WTC11 (cell line): Measurements from ENCODE around the gene SRD5A1. TPM values are rescaled to one million over a fixed set of nuclear protein-coding genes. Genes with fewer than 3 reads are reported as not detected.

Experiments used
- ATF1 ChIP-seq: sonication (generic); formaldehyde crosslinking; IDR thresholded peaks from 2 replicates; pipeline ENCODE4 v1.8.1; 2023; ENCODE audit warnings: mild to moderate bottlenecking, moderate library complexity, missing genetic modification reagents
- ESRRA ChIP-seq: sonication (generic); formaldehyde crosslinking; IDR thresholded peaks from 2 replicates; pipeline ENCODE4 v1.8.1; 2022; ENCODE audit warnings: mild to moderate bottlenecking, missing genetic modification reagents, borderline replicate concordance
- ETV6 ChIP-seq: sonication (generic); formaldehyde crosslinking; IDR thresholded peaks from 2 replicates; pipeline ENCODE4 v1.8.1; 2022; ENCODE audit warnings: mild to moderate bottlenecking, missing genetic modification reagents
- FOXJ3 ChIP-seq: sonication (generic); formaldehyde crosslinking; IDR thresholded peaks from 2 replicates; pipeline ENCODE4 v1.9.0; 2021; ENCODE audit warnings: missing genetic modification reagents, mild to moderate bottlenecking, borderline replicate concordance
- FOXP1 ChIP-seq: sonication (generic); formaldehyde crosslinking; IDR thresholded peaks from 2 replicates; pipeline ENCODE4 v1.8.0; 2022; ENCODE audit warnings: missing genetic modification reagents, mild to moderate bottlenecking, moderate library complexity, borderline replicate concordance
- GABPB1 ChIP-seq: sonication (generic); formaldehyde crosslinking; IDR thresholded peaks from 2 replicates; pipeline ENCODE4 v1.8.1; 2023; ENCODE audit warnings: mild to moderate bottlenecking, missing genetic modification reagents
- GRHL2 ChIP-seq: fragments of 250-450 bp; sonication (Bioruptor Pico); IDR thresholded peaks from 2 replicates; pipeline ENCODE4 v1.8.0; 2022; ENCODE audit warnings: mild to moderate bottlenecking, moderate library complexity; ENCODE audit not compliant: insufficient replicate concordance, severe bottlenecking
- HMGA2 ChIP-seq: fragments of 250-450 bp; sonication (Bioruptor Pico); IDR thresholded peaks from 2 replicates; pipeline ENCODE4 v1.4.0; 2021; ENCODE audit warnings: mild to moderate bottlenecking, moderate library complexity
- MXD4 ChIP-seq: fragments of 250-450 bp; sonication (Bioruptor Pico); IDR thresholded peaks from 2 replicates; pipeline ENCODE4 v1.8.0; 2021; ENCODE audit warnings: mild to moderate bottlenecking, moderate library complexity, borderline replicate concordance
- MYBL2 ChIP-seq: sonication (generic); formaldehyde crosslinking; IDR thresholded peaks from 2 replicates; pipeline ENCODE4 v1.8.1; 2023; ENCODE audit warnings: mild to moderate bottlenecking, moderate library complexity, missing genetic modification reagents
- NFATC4 ChIP-seq: fragments of 250-450 bp; sonication (Bioruptor Pico); IDR thresholded peaks from 2 replicates; pipeline ENCODE4 v1.9.0; 2021; ENCODE audit warnings: mild to moderate bottlenecking
- NFE2L1 ChIP-seq: sonication (generic); formaldehyde crosslinking; IDR thresholded peaks from 2 replicates; pipeline ENCODE4 v1.8.1; 2023; ENCODE audit warnings: missing genetic modification reagents
- NR1H2 ChIP-seq: sonication (generic); formaldehyde crosslinking; IDR thresholded peaks from 2 replicates; pipeline ENCODE4 v1.9.0; 2021; ENCODE audit warnings: mild to moderate bottlenecking, moderate library complexity, missing genetic modification reagents
- RELA ChIP-seq: sonication (generic); formaldehyde crosslinking; IDR thresholded peaks from 2 replicates; pipeline ENCODE4 v1.8.1; 2022; ENCODE audit warnings: missing genetic modification reagents, mild to moderate bottlenecking, borderline replicate concordance
- SMAD3 ChIP-seq: sonication (generic); formaldehyde crosslinking; IDR thresholded peaks from 2 replicates; pipeline ENCODE4 v1.8.0; 2022; ENCODE audit warnings: missing genetic modification reagents, mild to moderate bottlenecking, borderline replicate concordance
- ZNF138 ChIP-seq: sonication (generic); formaldehyde crosslinking; conservative IDR thresholded peaks from 2 replicates; pipeline ENCODE4 v1.8.1; 2022; ENCODE audit warnings: mild to moderate bottlenecking, moderate library complexity, missing genetic modification reagents
- ZNF232 ChIP-seq: sonication (generic); formaldehyde crosslinking; IDR thresholded peaks from 2 replicates; pipeline ENCODE4 v1.8.0; 2022; ENCODE audit warnings: mild to moderate bottlenecking, missing genetic modification reagents
- ZNF263 ChIP-seq: sonication (generic); formaldehyde crosslinking; IDR thresholded peaks from 2 replicates; pipeline ENCODE4 v1.8.1; 2022; ENCODE audit warnings: low read depth, mild to moderate bottlenecking, moderate library complexity, missing genetic modification reagents
- total RNA-seq: library from RNA; stranded (reverse); gene quantifications from 3 replicates; pipeline ENCODE4 v1.2.3, GENCODE V29; 2021
- TF ChIP-seq, protein P1 (sequence below): sonication (generic); formaldehyde crosslinking; conservative IDR thresholded peaks from 2 replicates; pipeline ENCODE4 v1.8.1; 2023; ENCODE audit warnings: mild to moderate bottlenecking, low read depth, missing genetic modification reagents, moderate library complexity
- TF ChIP-seq, protein P2 (sequence below): sonication (generic); formaldehyde crosslinking; IDR thresholded peaks from 2 replicates; pipeline ENCODE4 v1.8.1; 2022; ENCODE audit warnings: low read depth, mild to moderate bottlenecking, moderate library complexity, missing genetic modification reagents, borderline replicate concordance
- TF ChIP-seq, protein P3 (sequence below): sonication (generic); formaldehyde crosslinking; IDR thresholded peaks from 2 replicates; pipeline ENCODE4 v1.8.0; 2023; ENCODE audit warnings: missing genetic modification reagents
- TF ChIP-seq, protein P4 (sequence below): sonication (generic); formaldehyde crosslinking; IDR thresholded peaks from 2 replicates; pipeline ENCODE4 v1.8.0; 2022; ENCODE audit warnings: mild to moderate bottlenecking, missing genetic modification reagents
- TF ChIP-seq, protein P5 (sequence below): sonication (generic); formaldehyde crosslinking; IDR thresholded peaks from 2 replicates; pipeline ENCODE4 v1.8.1; 2022; ENCODE audit warnings: mild to moderate bottlenecking, moderate library complexity, missing genetic modification reagents
- TF ChIP-seq, protein P6 (sequence below): sonication (generic); formaldehyde crosslinking; IDR thresholded peaks from 2 replicates; pipeline ENCODE4 v1.8.1; 2023; ENCODE audit warnings: mild to moderate bottlenecking, moderate library complexity, missing genetic modification reagents
- TF ChIP-seq, protein P7 (sequence below): fragments of 250-450 bp; sonication (Bioruptor Pico); conservative IDR thresholded peaks from 2 replicates; pipeline ENCODE4 v1.9.0; 2021; ENCODE audit warnings: mild to moderate bottlenecking
- TF ChIP-seq, protein P8 (sequence below): sonication (generic); formaldehyde crosslinking; IDR thresholded peaks from 2 replicates; pipeline ENCODE4 v1.8.0; 2022; ENCODE audit warnings: mild to moderate bottlenecking, missing genetic modification reagents

The SRD5A1 gene
- total RNA-seq, 1 experiment from 2014 or later = 36.9 TPM

DNA sequence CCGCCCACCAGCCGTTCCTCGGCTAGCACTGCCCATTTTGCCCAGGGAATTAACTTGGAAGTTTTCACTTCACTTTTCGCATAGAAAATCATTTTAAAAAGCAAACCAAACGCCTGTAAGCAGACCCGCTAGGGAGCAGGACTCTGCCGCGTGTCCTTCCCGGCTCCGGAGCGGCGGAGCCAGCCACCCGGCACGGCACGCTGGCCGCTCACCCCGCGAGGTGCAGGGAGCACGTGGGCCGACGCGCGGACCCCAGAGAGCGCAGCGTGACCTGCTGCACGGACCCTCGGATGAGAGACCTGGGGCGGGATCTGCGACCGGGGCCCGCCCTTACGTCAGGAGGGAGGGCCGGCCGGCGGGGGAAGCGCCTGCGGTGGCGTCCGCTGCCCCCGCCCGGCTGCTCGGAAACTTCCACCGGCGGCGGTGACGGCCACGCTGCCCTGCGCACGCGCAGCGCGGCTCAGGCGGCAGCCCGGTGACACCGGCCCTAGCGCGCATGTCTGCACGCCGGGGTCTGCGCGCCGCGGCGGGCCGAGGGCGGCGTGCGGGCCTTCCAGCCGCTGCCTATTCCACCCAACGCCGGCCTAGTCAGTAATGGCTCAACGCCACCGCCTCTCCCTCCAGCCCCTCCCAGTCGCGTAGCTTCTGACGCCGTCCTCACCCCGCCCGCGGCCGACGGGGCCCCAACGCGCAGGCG lies 79.5 kb downstream of the SRD5A1 start (continued):
- TF ChIP-seq ZNF263 (CRISPR knock-in tag) (0 out of 2 replicates have a peak, but pooled peaks have one; percentile 19), FOXP1 (CRISPR knock-in tag) (peak; percentile 57; the same call in 1 of the 2 replicates), NFE2L1 (CRISPR knock-in tag) (0 out of 2 replicates have a peak, but pooled peaks have one; percentile 34), SMAD3 (CRISPR knock-in tag) (peak; percentile 44; the same call in 1 of the 2 replicates), GRHL2 (no peak), MXD4 (CRISPR knock-in tag) (no peak), ZNF232 (CRISPR knock-in tag) (0 out of 2 replicates have a peak, but pooled peaks have one; percentile 40), ATF1 (CRISPR knock-in tag) (peak; percentile 83; the same call in 1 of the 2 replicates), ZNF138 (CRISPR knock-in tag) (0 out of 2 replicates have a peak, but pooled peaks have one; percentile 72), HMGA2 (no peak), ETV6 (peak; percentile 80), GABPB1 (CRISPR knock-in tag) (no peak), RELA (CRISPR knock-in tag) (no peak), MYBL2 (CRISPR knock-in tag) (peak; percentile 56; the same call in 1 of the 2 replicates), NFATC4 (CRISPR knock-in tag) (no peak), NR1H2 (no peak), ESRRA (CRISPR knock-in tag) (no peak), FOXJ3 (CRISPR knock-in tag) (no peak)
- TF ChIP-seq, protein P1, sequence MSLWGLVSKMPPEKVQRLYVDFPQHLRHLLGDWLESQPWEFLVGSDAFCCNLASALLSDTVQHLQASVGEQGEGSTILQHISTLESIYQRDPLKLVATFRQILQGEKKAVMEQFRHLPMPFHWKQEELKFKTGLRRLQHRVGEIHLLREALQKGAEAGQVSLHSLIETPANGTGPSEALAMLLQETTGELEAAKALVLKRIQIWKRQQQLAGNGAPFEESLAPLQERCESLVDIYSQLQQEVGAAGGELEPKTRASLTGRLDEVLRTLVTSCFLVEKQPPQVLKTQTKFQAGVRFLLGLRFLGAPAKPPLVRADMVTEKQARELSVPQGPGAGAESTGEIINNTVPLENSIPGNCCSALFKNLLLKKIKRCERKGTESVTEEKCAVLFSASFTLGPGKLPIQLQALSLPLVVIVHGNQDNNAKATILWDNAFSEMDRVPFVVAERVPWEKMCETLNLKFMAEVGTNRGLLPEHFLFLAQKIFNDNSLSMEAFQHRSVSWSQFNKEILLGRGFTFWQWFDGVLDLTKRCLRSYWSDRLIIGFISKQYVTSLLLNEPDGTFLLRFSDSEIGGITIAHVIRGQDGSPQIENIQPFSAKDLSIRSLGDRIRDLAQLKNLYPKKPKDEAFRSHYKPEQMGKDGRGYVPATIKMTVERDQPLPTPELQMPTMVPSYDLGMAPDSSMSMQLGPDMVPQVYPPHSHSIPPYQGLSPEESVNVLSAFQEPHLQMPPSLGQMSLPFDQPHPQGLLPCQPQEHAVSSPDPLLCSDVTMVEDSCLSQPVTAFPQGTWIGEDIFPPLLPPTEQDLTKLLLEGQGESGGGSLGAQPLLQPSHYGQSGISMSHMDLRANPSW (CRISPR knock-in tag) = no peak
- TF ChIP-seq, protein P2, sequence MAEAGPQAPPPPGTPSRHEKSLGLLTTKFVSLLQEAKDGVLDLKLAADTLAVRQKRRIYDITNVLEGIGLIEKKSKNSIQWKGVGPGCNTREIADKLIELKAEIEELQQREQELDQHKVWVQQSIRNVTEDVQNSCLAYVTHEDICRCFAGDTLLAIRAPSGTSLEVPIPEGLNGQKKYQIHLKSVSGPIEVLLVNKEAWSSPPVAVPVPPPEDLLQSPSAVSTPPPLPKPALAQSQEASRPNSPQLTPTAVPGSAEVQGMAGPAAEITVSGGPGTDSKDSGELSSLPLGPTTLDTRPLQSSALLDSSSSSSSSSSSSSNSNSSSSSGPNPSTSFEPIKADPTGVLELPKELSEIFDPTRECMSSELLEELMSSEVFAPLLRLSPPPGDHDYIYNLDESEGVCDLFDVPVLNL (CRISPR knock-in tag) = peak; percentile 10; the same call in 1 of the 2 replicates
- TF ChIP-seq, protein P3, sequence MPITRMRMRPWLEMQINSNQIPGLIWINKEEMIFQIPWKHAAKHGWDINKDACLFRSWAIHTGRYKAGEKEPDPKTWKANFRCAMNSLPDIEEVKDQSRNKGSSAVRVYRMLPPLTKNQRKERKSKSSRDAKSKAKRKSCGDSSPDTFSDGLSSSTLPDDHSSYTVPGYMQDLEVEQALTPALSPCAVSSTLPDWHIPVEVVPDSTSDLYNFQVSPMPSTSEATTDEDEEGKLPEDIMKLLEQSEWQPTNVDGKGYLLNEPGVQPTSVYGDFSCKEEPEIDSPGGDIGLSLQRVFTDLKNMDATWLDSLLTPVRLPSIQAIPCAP (CRISPR knock-in tag) = 0 out of 2 replicates have a peak, but pooled peaks have one; percentile 62
- TF ChIP-seq, protein P4, sequence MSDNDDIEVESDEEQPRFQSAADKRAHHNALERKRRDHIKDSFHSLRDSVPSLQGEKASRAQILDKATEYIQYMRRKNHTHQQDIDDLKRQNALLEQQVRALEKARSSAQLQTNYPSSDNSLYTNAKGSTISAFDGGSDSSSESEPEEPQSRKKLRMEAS = peak; percentile 93
- TF ChIP-seq, protein P5, sequence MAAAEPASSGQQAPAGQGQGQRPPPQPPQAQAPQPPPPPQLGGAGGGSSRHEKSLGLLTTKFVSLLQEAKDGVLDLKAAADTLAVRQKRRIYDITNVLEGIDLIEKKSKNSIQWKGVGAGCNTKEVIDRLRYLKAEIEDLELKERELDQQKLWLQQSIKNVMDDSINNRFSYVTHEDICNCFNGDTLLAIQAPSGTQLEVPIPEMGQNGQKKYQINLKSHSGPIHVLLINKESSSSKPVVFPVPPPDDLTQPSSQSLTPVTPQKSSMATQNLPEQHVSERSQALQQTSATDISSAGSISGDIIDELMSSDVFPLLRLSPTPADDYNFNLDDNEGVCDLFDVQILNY (CRISPR knock-in tag) = peak; percentile 79; the same call in 1 of the 2 replicates
- TF ChIP-seq, protein P6, sequence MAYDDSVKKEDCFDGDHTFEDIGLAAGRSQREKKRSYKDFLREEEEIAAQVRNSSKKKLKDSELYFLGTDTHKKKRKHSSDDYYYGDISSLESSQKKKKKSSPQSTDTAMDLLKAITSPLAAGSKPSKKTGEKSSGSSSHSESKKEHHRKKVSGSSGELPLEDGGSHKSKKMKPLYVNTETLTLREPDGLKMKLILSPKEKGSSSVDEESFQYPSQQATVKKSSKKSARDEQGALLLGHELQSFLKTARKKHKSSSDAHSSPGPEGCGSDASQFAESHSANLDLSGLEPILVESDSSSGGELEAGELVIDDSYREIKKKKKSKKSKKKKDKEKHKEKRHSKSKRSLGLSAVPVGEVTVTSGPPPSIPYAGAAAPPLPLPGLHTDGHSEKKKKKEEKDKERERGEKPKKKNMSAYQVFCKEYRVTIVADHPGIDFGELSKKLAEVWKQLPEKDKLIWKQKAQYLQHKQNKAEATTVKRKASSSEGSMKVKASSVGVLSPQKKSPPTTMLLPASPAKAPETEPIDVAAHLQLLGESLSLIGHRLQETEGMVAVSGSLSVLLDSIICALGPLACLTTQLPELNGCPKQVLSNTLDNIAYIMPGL (CRISPR knock-in tag) = peak; percentile 41; the same call in 1 of the 2 replicates
- TF ChIP-seq, protein P7, sequence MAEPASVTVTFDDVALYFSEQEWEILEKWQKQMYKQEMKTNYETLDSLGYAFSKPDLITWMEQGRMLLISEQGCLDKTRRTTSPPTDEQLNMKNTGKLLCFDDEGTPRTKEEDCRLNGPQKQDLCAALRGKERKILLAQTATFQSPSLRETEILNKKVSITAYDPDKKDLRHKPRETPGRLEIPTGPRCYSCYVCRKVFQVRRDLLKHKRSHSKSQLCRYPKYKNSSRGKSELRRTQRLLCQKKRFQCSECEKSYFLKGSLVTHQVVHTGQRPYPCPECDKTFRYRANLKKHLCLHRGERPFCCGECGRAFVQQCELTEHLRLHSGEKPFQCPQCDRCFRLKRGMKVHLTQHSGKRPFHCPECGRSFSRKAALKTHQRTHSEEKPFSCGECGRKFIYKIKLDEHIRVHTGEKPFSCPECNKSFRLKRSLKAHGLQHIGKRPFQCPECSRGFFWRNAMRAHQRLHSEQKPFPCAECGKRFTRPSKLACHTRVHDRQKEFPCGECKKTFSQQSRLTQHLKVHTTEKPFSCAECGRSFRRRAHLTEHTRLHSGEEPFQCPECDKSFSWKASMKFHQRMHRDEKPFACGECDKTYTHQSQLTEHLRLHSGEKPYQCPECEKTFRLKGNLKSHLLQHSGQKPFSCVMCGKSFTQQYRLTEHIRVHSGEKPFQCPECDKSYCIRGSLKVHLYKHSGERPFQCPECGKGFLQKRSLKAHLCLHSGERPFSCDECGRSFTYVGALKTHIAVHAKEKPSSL (CRISPR knock-in tag) = no peak
- TF ChIP-seq, protein P8, sequence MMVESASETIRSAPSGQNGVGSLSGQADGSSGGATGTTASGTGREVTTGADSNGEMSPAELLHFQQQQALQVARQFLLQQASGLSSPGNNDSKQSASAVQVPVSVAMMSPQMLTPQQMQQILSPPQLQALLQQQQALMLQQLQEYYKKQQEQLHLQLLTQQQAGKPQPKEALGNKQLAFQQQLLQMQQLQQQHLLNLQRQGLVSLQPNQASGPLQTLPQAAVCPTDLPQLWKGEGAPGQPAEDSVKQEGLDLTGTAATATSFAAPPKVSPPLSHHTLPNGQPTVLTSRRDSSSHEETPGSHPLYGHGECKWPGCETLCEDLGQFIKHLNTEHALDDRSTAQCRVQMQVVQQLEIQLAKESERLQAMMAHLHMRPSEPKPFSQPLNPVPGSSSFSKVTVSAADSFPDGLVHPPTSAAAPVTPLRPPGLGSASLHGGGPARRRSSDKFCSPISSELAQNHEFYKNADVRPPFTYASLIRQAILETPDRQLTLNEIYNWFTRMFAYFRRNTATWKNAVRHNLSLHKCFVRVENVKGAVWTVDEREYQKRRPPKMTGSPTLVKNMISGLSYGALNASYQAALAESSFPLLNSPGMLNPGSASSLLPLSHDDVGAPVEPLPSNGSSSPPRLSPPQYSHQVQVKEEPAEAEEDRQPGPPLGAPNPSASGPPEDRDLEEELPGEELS (CRISPR knock-in tag) = peak; percentile 87; the same call in 1 of the 2 replicates
